BLaER1 (cell line): ENCODE measurements around the gene ABCG1.
A peak's percentile ranks its signal among the peaks of the same experiment; 100 is the strongest.

Source experiments
- H3K27ac ChIP-seq: shearing (Covaris generic); formaldehyde crosslinking; 2 replicates; pipeline ENCODE4 v1.8.1; 2022
- H3K27me3 ChIP-seq: shearing (Covaris generic); formaldehyde crosslinking; 2 replicates; pipeline ENCODE4 v1.8.1; 2022
- H3K36me3 ChIP-seq: shearing (Covaris generic); formaldehyde crosslinking; 2 replicates; pipeline ENCODE4 v1.8.1; 2022
- H3K4me1 ChIP-seq: shearing (Covaris generic); formaldehyde crosslinking; 2 replicates; pipeline ENCODE4 v1.8.1; 2022
- H3K4me2 ChIP-seq: shearing (Covaris generic); formaldehyde crosslinking; 2 replicates; pipeline ENCODE4 v1.8.1; 2022
- H3K4me3 ChIP-seq: shearing (Covaris generic); formaldehyde crosslinking; 2 replicates; pipeline ENCODE4 v1.8.1; 2022
- H3K9ac ChIP-seq: shearing (Covaris generic); formaldehyde crosslinking; 2 replicates; pipeline ENCODE4 v1.8.1; 2022
- H3K9me3 ChIP-seq: shearing (Covaris generic); formaldehyde crosslinking; 2 replicates; pipeline ENCODE4 v1.8.1; 2022
- H4K20me1 ChIP-seq: shearing (Covaris generic); formaldehyde crosslinking; 2 replicates; pipeline ENCODE4 v1.8.1; 2022
- Cebpa-rat ChIP-seq: shearing (Covaris generic); IDR thresholded peaks from 2 replicates; pipeline ENCODE4 v1.8.1; 2022

ABCG1 gene

DNA sequence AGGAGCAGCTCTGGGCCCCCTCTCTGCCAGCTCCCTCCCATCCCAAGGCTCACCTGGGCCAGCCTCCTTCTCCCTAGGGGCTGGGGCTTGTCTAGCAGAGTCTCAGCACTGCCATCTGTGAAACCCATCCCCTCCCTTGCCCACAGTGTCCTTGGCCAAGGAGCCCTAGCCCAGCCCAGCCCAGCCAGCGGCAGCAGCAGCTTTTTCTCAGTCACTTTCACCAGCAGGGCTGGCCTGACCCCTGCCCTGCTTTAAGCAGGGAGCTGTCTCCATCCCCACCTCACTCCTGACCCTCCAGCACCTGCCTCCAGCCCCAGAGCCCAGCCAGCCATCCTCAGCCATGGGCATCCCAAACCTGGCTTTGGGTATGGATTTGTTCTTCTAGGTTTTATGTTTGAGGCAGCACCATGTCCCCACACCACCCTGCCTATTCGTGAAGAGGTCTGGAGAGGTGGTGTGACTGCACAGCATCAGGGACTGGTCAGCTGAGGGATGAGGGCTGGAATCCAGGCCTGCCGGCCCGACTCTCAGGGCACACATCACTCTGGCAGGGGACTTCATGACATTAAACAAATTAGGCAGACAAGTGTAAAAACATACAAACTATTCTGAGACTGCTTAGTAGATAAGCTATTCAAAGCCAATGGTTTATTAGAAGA is 36.1 kb upstream of the ABCG1 start:
- no peaks in the 10 kb centered on the region for H4K20me1 ChIP-seq
- no peak overlapping the region for H3K4me3 ChIP-seq
- no peak overlapping the region for H3K9ac ChIP-seq
- H3K9me3 ChIP-seq, result peaks cover 25% of the 10 kb centered on the region
- no peak for TF ChIP-seq Cebpa-rat
- peaks cover 21% of the 10 kb centered on the region for H3K4me1 ChIP-seq
- no peaks in the 10 kb centered on the region for H3K36me3 ChIP-seq
- no peaks in the 10 kb centered on the region for H3K27me3 ChIP-seq
- H3K4me2 ChIP-seq, result no peak overlapping the region
- H3K27ac ChIP-seq, result no peak overlapping the region

GRCh38 chr21:42183374-42184266 is 35.3 kb upstream of the ABCG1 start:
- no peak overlapping the region for H3K4me3 ChIP-seq
- H4K20me1 ChIP-seq, result no peaks in the 10 kb centered on the region
- no peaks in the 10 kb centered on the region for H3K27me3 ChIP-seq
- H3K27ac ChIP-seq, result no peak overlapping the region
- peaks cover 25% of the 10 kb centered on the region for H3K9me3 ChIP-seq
- H3K4me1 ChIP-seq, result peaks cover 27% of the 10 kb centered on the region
- TF ChIP-seq Cebpa-rat, result no peak
- no peaks in the 10 kb centered on the region for H3K36me3 ChIP-seq
- no peak overlapping the region for H3K9ac ChIP-seq
- H3K4me2 ChIP-seq, result no peak overlapping the region

GRCh38 chr21:42186591-42186990 is 32.3 kb upstream of the ABCG1 start:
- Histone ChIP-seq H4K20me1 (no peaks in the 10 kb centered on the region), H3K9me3 (peaks cover 25% of the 10 kb centered on the region), H3K4me2 (peak overlapping the region; percentile 90), H3K27me3 (no peaks in the 10 kb centered on the region), H3K4me1 (peaks cover 57% of the 10 kb centered on the region), H3K36me3 (no peaks in the 10 kb centered on the region), H3K27ac (peak overlapping the region; percentile 86), H3K4me3 (no peak overlapping the region), H3K9ac (0 out of 2 replicates have a peak overlapping the region, but pooled peaks have one; percentile 67)
- no peak for TF ChIP-seq Cebpa-rat

- H3K27ac ChIP-seq, result peak overlapping the region; percentile 86
- peaks cover 72% of the 10 kb centered on the region for H3K4me1 ChIP-seq
- peaks cover 18% of the 10 kb centered on the region for H3K9me3 ChIP-seq
- no peaks in the 10 kb centered on the region for H3K27me3 ChIP-seq
- peak overlapping the region; percentile 90 for H3K4me2 ChIP-seq
- peak overlapping the region; percentile 43 for H3K4me3 ChIP-seq
- TF ChIP-seq Cebpa-rat, result no peak; the same call in 1 of the 2 replicates
- no peaks in the 10 kb centered on the region for H3K36me3 ChIP-seq
- H3K9ac ChIP-seq, result peak overlapping the region; percentile 67
- no peaks in the 10 kb centered on the region for H4K20me1 ChIP-seq
Observed at GRCh38 chr21:42187976-42188653, 30.8 kb upstream of the ABCG1 start.

GRCh38 chr21:42188663-42189062 is 30.3 kb upstream of the ABCG1 start:
- peak overlapping the region; percentile 18; the same call in 1 of the 2 replicates for H3K9ac ChIP-seq
- peak overlapping the region; percentile 90 for H3K4me2 ChIP-seq
- no peaks in the 10 kb centered on the region for H3K27me3 ChIP-seq
- TF ChIP-seq Cebpa-rat, result no peak
- H3K4me3 ChIP-seq, result peak overlapping the region; percentile 28; the same call in 1 of the 2 replicates
- no peaks in the 10 kb centered on the region for H3K36me3 ChIP-seq
- peak overlapping the region; percentile 57 for H3K27ac ChIP-seq
- peaks cover 78% of the 10 kb centered on the region for H3K4me1 ChIP-seq
- H4K20me1 ChIP-seq, result no peaks in the 10 kb centered on the region
- H3K9me3 ChIP-seq, result peaks cover 18% of the 10 kb centered on the region

GRCh38 chr21:42189431-42189830 is 29.5 kb upstream of the ABCG1 start:
- peak overlapping the region; percentile 90 for H3K4me2 ChIP-seq
- H3K4me3 ChIP-seq, result no peak overlapping the region
- H3K9me3 ChIP-seq, result peaks cover 16% of the 10 kb centered on the region
- no peaks in the 10 kb centered on the region for H3K27me3 ChIP-seq
- no peaks in the 10 kb centered on the region for H4K20me1 ChIP-seq
- peak overlapping the region; percentile 57; the same call in 1 of the 2 replicates for H3K27ac ChIP-seq
- no peaks in the 10 kb centered on the region for H3K36me3 ChIP-seq
- no peak overlapping the region for H3K9ac ChIP-seq
- H3K4me1 ChIP-seq, result peaks cover 84% of the 10 kb centered on the region
- no peak for TF ChIP-seq Cebpa-rat

DNA sequence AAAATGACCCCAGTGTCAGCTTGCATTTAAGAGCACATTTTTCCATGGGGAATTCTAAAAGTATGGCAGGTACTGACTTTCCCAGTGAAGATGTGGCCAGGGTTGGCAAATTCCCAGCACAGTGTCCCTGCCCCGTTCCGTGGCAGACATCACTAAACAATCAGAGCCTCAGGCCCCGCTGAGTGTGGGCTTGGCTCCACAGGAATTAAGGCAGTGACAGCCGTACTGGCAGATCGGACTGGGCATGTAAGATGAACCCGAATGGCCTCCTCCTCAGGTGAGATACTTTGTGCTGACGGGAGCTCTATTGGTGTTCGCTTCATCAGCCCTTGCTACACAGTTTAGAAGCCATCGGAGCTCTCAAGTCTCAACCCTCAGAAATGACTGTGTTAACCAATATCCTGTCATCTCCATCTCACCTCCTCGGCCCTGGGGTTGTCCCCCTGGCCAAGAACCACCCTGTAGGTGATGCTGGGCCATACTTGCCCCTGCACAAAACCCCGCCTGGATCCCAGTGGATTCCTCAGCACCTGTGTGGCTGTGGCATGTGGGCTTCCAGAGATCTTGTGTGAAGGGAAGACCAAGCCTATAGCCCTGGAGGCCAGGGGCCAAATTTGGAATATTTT is 29.0 kb upstream of the ABCG1 start:
- H3K27me3 ChIP-seq, result no peaks in the 10 kb centered on the region
- peaks cover 11% of the 10 kb centered on the region for H3K9me3 ChIP-seq
- H3K36me3 ChIP-seq, result no peaks in the 10 kb centered on the region
- H3K9ac ChIP-seq, result no peak overlapping the region
- TF ChIP-seq Cebpa-rat, result no peak
- H3K4me3 ChIP-seq, result no peak overlapping the region
- H4K20me1 ChIP-seq, result no peaks in the 10 kb centered on the region
- H3K4me1 ChIP-seq, result peaks cover 89% of the 10 kb centered on the region
- peak overlapping the region; percentile 90 for H3K4me2 ChIP-seq
- H3K27ac ChIP-seq, result peak overlapping the region; percentile 35

- H3K36me3 ChIP-seq, result no peaks in the 10 kb centered on the region
- H4K20me1 ChIP-seq, result no peaks in the 10 kb centered on the region
- no peak overlapping the region for H3K4me3 ChIP-seq
- H3K9me3 ChIP-seq, result peaks cover 9% of the 10 kb centered on the region
- peaks cover 94% of the 10 kb centered on the region for H3K4me1 ChIP-seq
- peak overlapping the region; percentile 90 for H3K4me2 ChIP-seq
- no peak overlapping the region for H3K9ac ChIP-seq
- TF ChIP-seq Cebpa-rat, result no peak
- H3K27ac ChIP-seq, result peak overlapping the region; percentile 35
- no peaks in the 10 kb centered on the region for H3K27me3 ChIP-seq
Observed at GRCh38 chr21:42190486-42190863, 28.5 kb upstream of the ABCG1 start.

GRCh38 chr21:42191064-42191463 is 27.9 kb upstream of the ABCG1 start:
- Histone ChIP-seq H3K9ac (no peak overlapping the region), H3K4me1 (peaks cover 96% of the 10 kb centered on the region), H3K9me3 (peaks cover 3% of the 10 kb centered on the region), H3K27me3 (no peaks in the 10 kb centered on the region), H4K20me1 (no peaks in the 10 kb centered on the region), H3K36me3 (no peaks in the 10 kb centered on the region), H3K4me2 (peak overlapping the region; percentile 90), H3K27ac (peak overlapping the region; percentile 19; the same call in 1 of the 2 replicates), H3K4me3 (no peak overlapping the region)
- TF ChIP-seq Cebpa-rat, result no peak
